ENCODE results near the gene AOPEP.
"Not testable (repeated sequence)": the region's sequence is repeated elsewhere in the genome, so short reads cannot be mapped to it uniquely, and the experiment has no call there.

Gene AOPEP

GRCh38 chr9:94837404-94837803 is 110.9 kb downstream of the AOPEP start:
- TF ChIP-seq CTCF (conservative IDR thresholded peaks at IDR 0.05) (no peak), ZFX (IDR thresholded peaks at IDR 0.05) (no peak)
- H3K27ac ChIP-seq: no peak overlapping the region

GRCh38 chr9:94839398-94839797 is 112.9 kb downstream of the AOPEP start:
- TF ChIP-seq CTCF (conservative IDR thresholded peaks at IDR 0.05) (no peak), ZFX (IDR thresholded peaks at IDR 0.05) (no peak)
- H3K27ac ChIP-seq: no peak overlapping the region

GRCh38 chr9:94840738-94841137 is 114.2 kb downstream of the AOPEP start:
- TF ChIP-seq CTCF (conservative IDR thresholded peaks at IDR 0.05) (no peak), ZFX (IDR thresholded peaks at IDR 0.05) (no peak)

GRCh38 chr9:94843134-94843533 is 116.6 kb downstream of the AOPEP start:
- no peak overlapping the region for H3K27ac ChIP-seq
- no peak for TF ChIP-seq CTCF (conservative IDR thresholded peaks at IDR 0.05)
- no peak for TF ChIP-seq ZFX (IDR thresholded peaks at IDR 0.05)

More at GRCh38 chr9:94840738-94841137, 114.2 kb downstream of the AOPEP start:
- no peak overlapping the region for H3K27ac ChIP-seq

GRCh38 chr9:94846739-94847138 is 120.2 kb downstream of the AOPEP start:
- TF ChIP-seq ZFX (IDR thresholded peaks at IDR 0.05) (no peak), CTCF (conservative IDR thresholded peaks at IDR 0.05) (no peak)
- no peak overlapping the region for H3K27ac ChIP-seq

GRCh38 chr9:94847486-94847885 is 121.0 kb downstream of the AOPEP start:
- TF ChIP-seq ZFX (IDR thresholded peaks at IDR 0.05): no peak
- no peak for TF ChIP-seq CTCF (conservative IDR thresholded peaks at IDR 0.05)
- H3K27ac ChIP-seq: no peak overlapping the region

GRCh38 chr9:94848791-94849190 is 122.3 kb downstream of the AOPEP start:
- not testable (repeated sequence) for H3K27ac ChIP-seq

GRCh38 chr9:94850540-94851434 is 124.3 kb downstream of the AOPEP start:
- H3K27ac ChIP-seq: no peak overlapping the region
- TF ChIP-seq CTCF (conservative IDR thresholded peaks at IDR 0.05) (no peak), ZFX (IDR thresholded peaks at IDR 0.05) (no peak)
